ENCODE results near the gene MAST4.

The MAST4 gene

GRCh38 chr5:66710557-66711088 lies 114.4 kb downstream of the MAST4 start:
- no peaks in the 10 kb centered on the region for H3K27me3 Mint-ChIP-seq (ENCODE audit: low read depth)
- no peak overlapping the region for H3K4me3 Mint-ChIP-seq
- H3K4me1 Mint-ChIP-seq: peaks cover 20% of the 10 kb centered on the region
- TF ChIP-seq, protein P1, sequence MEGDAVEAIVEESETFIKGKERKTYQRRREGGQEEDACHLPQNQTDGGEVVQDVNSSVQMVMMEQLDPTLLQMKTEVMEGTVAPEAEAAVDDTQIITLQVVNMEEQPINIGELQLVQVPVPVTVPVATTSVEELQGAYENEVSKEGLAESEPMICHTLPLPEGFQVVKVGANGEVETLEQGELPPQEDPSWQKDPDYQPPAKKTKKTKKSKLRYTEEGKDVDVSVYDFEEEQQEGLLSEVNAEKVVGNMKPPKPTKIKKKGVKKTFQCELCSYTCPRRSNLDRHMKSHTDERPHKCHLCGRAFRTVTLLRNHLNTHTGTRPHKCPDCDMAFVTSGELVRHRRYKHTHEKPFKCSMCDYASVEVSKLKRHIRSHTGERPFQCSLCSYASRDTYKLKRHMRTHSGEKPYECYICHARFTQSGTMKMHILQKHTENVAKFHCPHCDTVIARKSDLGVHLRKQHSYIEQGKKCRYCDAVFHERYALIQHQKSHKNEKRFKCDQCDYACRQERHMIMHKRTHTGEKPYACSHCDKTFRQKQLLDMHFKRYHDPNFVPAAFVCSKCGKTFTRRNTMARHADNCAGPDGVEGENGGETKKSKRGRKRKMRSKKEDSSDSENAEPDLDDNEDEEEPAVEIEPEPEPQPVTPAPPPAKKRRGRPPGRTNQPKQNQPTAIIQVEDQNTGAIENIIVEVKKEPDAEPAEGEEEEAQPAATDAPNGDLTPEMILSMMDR (IDR thresholded peaks at IDR 0.05; ENCODE audit: unreplicated experiment in 3 of 3): no peak
- no peaks in the 10 kb centered on the region for H3K36me3 Mint-ChIP-seq (ENCODE audit: low read depth)
- peaks cover 8% of the 10 kb centered on the region for H3K9me3 Mint-ChIP-seq
- H3K27ac Mint-ChIP-seq: peak overlapping the region in 2 of 3 experiments; percentile 12 to 70

DNA sequence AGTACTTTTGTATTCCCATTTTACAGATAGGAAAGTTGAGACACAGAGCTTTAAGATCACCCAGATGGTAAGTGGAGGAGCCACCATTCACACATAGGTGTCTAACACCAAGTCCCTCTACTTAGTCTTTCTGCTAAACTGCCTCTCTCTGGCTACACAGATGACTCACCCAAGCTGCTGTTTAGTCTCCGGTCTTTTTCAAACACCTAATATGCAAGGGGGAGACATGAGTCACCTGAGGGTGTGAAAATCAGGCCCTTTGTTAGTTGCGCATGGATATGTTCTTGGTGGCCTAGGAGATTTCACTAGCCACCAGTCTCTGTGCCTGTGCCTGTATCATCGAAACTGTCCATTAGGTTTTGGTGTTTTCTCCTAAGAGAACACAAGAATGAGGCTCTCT lies 117.8 kb downstream of the MAST4 start:
- Mint-ChIP-seq H3K36me3 (ENCODE audit: low read depth) (no peaks in the 10 kb centered on the region), H3K4me3 (no peak overlapping the region), H3K27ac (no peak overlapping the region), H3K27me3 (ENCODE audit: low read depth) (no peaks in the 10 kb centered on the region), H3K9me3 (peaks cover 8% of the 10 kb centered on the region), H3K4me1 (peaks cover 21% of the 10 kb centered on the region)
- TF ChIP-seq, protein P1 (IDR thresholded peaks at IDR 0.05; ENCODE audit: unreplicated experiment in 3 of 3): no peak

DNA sequence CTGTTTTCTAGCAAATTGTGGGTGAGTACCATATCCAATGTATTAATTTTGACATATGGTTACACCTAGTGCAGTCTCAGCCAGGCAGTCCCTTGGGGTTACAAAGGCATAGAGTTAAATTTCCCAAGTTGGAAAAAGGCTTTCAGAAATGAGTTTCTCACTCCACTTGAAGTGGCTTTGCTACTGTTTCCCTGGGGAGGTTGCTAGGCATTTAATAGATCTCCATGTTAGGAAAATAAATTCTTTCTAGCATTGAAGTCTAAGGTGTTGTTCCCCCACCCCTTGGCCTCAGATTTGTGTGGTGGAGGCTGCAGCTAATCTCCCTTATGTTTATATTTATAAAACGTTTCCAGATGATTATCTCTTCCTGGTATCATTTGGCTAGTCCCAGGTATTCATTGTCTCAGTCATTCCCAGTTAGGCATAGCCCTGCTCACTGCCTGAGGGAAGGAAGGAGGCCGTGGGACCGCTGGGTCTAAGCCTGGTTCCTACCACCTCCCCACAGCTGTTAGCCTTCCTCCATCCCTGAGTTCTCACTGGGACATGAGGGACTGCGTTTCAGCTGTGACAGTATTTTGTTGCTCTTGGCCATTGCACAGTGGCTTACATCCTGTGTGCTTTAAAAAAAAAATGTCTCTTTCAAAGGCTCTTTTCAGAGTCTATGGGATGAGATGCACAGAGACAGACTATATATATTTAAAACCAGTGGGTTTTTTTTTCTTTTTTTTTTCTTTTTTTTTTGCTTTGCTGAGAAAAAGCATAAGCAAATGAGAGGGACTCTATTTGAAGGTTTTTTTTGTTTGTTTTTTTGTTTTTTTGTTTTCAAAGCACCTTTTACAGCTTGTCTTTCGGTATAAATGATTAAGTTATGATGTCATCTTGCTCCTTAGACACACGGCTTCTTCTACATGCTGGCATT lies 121.5 kb downstream of the MAST4 start:
- TF ChIP-seq, protein P1 (IDR thresholded peaks at IDR 0.05; ENCODE audit: unreplicated experiment in 3 of 3): no peak
- Mint-ChIP-seq H3K27me3 (ENCODE audit: low read depth) (no peaks in the 10 kb centered on the region), H3K27ac (peak overlapping the region in 2 of 3 experiments; percentile 58 to 83), H3K4me3 (no peak overlapping the region), H3K9me3 (peaks cover 4% of the 10 kb centered on the region), H3K36me3 (ENCODE audit: low read depth) (no peaks in the 10 kb centered on the region), H3K4me1 (peaks cover 8% of the 10 kb centered on the region)

- H3K4me3 Mint-ChIP-seq: no peak overlapping the region
- H3K9me3 Mint-ChIP-seq: no peaks in the 10 kb centered on the region
- H3K27me3 Mint-ChIP-seq (ENCODE audit: low read depth): no peaks in the 10 kb centered on the region
- H3K27ac Mint-ChIP-seq: peak overlapping the region in 2 of 3 experiments; percentile 9 to 13
- no peaks in the 10 kb centered on the region for H3K36me3 Mint-ChIP-seq (ENCODE audit: low read depth)
- TF ChIP-seq, protein P1 (IDR thresholded peaks at IDR 0.05; ENCODE audit: unreplicated experiment in 3 of 3): no peak
- peaks cover 8% of the 10 kb centered on the region for H3K4me1 Mint-ChIP-seq
These were observed 122.3 kb downstream of the MAST4 start for GRCh38 chr5:66718374-66719002.

DNA sequence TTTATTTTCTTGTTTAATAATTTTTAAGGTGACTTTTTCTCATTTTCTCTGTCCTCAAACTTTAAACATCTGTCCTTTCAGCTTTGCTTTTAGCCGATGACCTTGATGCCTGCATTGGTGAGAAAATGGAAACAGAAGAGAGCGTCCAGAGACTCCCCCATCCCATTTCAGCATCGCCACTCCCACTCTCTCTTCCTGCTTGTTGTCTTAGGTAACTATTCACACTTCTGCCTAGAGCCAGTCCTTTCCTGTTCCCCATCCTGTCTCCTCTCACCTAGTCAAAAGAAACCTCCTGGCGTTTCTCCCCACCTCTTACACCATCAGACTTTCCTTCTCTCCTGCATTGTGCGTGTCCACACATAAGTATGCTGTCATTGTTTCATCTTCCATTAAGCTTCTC lies 124.6 kb downstream of the MAST4 start:
- TF ChIP-seq, protein P1 (IDR thresholded peaks at IDR 0.05; ENCODE audit: unreplicated experiment in 3 of 3): no peak
- Mint-ChIP-seq H3K4me1 (peaks cover 8% of the 10 kb centered on the region), H3K27me3 (ENCODE audit: low read depth) (no peaks in the 10 kb centered on the region), H3K9me3 (no peaks in the 10 kb centered on the region), H3K4me3 (no peak overlapping the region), H3K36me3 (ENCODE audit: low read depth) (no peaks in the 10 kb centered on the region), H3K27ac (no peak overlapping the region)

Data from nephron (organoid).